GM21360 (cell line): ENCODE data around the gene MTF2.
A peak's percentile ranks its signal among the peaks of the same experiment; 100 is the strongest.

Experiments
- ATAC-seq: cut with Tn5 transposase; IDR thresholded peaks from one replicate; pipeline ENCODE4 v1.9.1; 2021; ENCODE audit warnings: mild to moderate bottlenecking, moderate library complexity; ENCODE audit not compliant: unreplicated experiment

MTF2 gene

DNA sequence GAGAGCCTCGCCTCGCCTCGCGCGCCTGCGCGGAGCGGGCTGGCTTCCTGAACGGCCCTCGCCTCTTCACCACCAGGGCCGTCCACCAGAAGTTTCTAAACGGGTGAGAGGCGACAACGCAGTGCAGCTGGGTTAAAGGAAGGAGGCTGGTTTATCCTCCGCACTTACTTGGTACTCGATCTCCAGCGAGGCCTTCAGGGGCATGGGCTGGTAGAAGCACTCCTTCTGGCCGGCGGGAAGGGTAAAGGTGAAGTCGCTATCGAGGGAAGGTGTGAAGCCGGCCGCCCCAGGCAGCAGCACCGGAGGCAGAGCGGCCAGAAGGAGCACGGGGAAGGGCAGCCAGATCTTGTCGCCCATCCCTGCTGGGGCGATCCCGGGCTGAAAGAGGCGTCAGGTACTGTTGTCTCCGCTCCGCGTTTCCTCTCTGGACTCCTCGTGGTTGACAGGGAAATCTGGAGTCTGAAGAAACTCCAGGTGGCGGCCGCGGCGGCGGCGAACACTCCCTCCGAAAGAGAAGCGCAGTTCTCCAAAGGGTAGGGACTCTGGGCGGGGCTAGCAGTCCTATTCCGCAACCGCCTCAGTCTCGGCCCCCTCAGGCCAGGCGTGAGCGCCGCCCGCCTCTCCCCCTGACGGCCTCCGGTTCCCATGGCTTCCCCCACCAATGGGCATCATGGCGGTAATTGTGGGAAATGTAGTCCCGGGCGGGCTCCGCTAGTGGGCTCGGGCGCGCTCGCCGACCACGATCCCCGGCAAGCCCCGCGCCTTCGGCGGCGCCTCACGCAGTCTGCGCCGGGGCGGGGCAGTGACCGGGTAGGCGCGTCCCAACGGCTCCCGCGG lies 101.0 kb downstream of the MTF2 start, which contains the start of gene TMED5:
Gene TMED5 (minus strand): TSS at position 528 of the 837 bp plus-strand sequence. CDS start 171 bp downstream, at position 357.
- peak; percentile 86 for ATAC-seq

DNA sequence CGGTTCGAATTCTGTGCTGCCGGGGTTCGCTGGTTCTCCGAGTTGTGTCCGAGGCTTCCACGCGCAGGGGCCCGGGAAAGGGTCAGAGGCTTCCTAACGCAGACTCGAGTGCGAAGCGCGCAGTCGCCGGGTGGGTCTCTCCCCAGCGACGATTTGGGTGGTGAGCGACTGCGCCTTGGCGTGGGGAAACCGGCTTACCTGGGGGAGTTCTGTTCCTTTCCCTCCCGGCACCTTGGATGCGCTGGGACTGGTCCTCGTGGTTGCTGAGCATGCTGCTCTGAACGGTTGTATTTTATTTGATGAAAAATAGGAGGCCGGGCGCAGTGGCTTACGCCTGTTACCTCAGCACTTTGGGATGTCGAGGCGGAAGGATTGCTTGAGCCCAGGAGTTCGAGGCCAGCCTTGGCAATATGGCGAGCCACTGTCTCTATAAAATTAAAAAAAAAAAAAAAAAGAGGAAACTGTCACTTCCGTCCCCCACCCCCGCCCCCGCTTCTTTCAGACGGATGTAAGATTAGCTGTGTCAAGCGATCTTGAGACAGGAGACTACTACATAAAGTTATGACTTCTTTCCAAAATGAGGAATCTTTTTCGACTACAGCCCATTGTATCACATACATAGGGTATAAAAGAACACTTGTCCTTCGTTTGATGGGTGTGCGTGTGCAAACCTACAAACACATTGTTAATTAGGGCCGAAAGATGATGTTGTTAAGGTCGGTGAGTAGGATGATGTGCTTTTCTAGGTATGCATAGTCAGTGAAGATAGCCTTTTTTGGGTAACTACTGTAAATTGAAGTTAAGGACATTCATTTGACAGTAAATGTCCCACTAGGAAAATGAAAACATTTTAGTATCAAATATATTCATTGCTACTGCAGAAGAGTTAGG lies 101.9 kb downstream of the MTF2 start, which contains the start of gene CCDC18:
Gene CCDC18 (plus strand): TSS at position 2 of the 891 bp plus-strand sequence. CDS start 2,638 bp downstream, outside the sequence.
- ATAC-seq, result peak; percentile 2

DNA sequence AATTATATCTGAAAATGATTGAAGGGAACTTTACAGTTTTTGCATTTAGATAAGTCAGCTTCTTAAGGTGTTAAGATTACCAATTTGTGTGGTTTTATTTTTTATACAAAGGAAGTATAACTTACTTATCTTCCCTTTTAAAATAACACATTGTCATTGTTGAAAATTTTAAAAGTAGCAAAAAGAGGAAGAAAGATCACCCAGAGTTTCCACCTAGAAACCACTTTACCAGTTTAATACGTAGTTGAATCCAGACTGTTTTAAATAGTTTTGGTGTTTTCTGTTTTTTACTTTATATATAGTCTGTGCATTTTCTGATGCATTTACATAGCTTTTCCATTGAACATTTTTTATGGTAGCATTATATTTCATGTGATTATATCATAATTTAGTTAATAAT lies 107.6 kb downstream of the MTF2 start:
- ATAC-seq, result no peak
